Prostate gland (tissue), 2 donors: ENCODE measurements around the gene SEMA4C.
A peak's percentile ranks its signal among the peaks of the same experiment; 100 is the strongest.

Experiments
- POLR2A ChIP-seq: fragments of 450-650 bp; IDR thresholded peaks from one replicate; pipeline ENCODE4 v1.6.1; 2016; ENCODE audit warnings: antibody characterized with exemption, mild to moderate bottlenecking
- POLR2AphosphoS5 ChIP-seq: sonication (generic); formaldehyde crosslinking; IDR thresholded peaks from one replicate; pipeline ENCODE4 v1.6.1; 2017; ENCODE audit warnings: antibody characterized with exemption
- TF ChIP-seq, protein P1 (sequence below), 4 experiments: fragments of 200-600 bp in 2 of 4; fragments of 450-650 bp in 2 of 4; sonication (generic) in 2 of 4; IDR thresholded peaks; 1 replicate in 3 of 4; 2 replicates in 1 of 4; pipeline ENCODE4 v1.5.1; 2016 to 2019; ENCODE audit warnings: antibody characterized with exemption in 4 of 4, mild to moderate bottlenecking in 2 of 4, moderate library complexity in 2 of 4

DNA sequence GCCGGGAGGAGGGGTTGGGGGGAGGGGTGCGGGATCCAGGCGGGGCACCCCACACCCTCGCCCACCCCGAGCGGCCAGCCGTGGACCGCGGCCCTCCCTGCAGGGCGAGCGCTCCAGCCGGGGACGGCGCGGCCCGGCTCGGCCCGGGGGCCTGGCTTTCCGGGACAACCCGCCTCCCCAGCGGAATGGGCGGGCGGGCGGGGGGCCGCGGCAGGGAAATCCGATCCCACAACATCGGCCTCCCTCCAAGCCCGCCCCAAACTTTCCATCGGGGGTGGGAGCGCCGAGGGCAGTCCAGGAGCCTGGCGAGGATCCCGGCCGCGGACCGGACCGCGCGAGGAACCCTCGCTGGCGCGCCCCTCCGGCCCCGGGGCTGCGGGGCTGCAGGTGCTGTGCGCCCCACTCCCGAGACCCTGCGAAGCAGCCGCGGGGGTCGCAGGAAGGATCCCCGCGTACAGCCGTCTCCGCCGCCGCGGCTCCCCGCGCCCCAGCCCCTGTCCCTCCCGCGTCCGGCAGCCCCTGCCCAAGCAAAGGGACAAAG lies 529 bp downstream of the SEMA4C start:
- TF ChIP-seq, protein P1, sequence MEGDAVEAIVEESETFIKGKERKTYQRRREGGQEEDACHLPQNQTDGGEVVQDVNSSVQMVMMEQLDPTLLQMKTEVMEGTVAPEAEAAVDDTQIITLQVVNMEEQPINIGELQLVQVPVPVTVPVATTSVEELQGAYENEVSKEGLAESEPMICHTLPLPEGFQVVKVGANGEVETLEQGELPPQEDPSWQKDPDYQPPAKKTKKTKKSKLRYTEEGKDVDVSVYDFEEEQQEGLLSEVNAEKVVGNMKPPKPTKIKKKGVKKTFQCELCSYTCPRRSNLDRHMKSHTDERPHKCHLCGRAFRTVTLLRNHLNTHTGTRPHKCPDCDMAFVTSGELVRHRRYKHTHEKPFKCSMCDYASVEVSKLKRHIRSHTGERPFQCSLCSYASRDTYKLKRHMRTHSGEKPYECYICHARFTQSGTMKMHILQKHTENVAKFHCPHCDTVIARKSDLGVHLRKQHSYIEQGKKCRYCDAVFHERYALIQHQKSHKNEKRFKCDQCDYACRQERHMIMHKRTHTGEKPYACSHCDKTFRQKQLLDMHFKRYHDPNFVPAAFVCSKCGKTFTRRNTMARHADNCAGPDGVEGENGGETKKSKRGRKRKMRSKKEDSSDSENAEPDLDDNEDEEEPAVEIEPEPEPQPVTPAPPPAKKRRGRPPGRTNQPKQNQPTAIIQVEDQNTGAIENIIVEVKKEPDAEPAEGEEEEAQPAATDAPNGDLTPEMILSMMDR (IDR thresholded peaks at IDR 0.05): no peak
- peak; percentile 31 for TF ChIP-seq POLR2AphosphoS5
- TF ChIP-seq POLR2A: peak; percentile 9
